GM23338 (cell line): Measurements from ENCODE around the gene OR8B2. TPM values are rescaled to one million over a fixed set of nuclear protein-coding genes. Genes with fewer than 3 reads are reported as not detected.

Source experiments
- ATAC-seq: fragments of 200-7000 bp; cut with Tn5 transposase; 3 replicates; pipeline ENCODE4 v1.9.1; 2020
- DNase-seq: peaks from one replicate; pipeline ENCODE4 v3.0.0-alpha.2; 2015; ENCODE audit warnings: low spot score
- H2AFZ ChIP-seq: fragments of 200-600 bp; sonication (generic); 2 replicates; pipeline ENCODE4 v1.8.0; 2016; ENCODE audit warnings: antibody characterized with exemption, mild to moderate bottlenecking, moderate library complexity
- H3F3A ChIP-seq: fragments of 200-600 bp; sonication (generic); replicated peaks from 2 replicates; pipeline ENCODE4 v1.8.0; 2017; ENCODE audit warnings: antibody characterized with exemption, mixed run types, low read depth
- H3K27ac ChIP-seq: fragments of 200-600 bp; sonication (generic); 2 replicates; pipeline ENCODE4 v1.6.1; 2016; ENCODE audit warnings: low read depth
- H3K27me3 ChIP-seq: fragments of 200-600 bp; sonication (generic); 2 replicates; pipeline ENCODE4 v1.8.0; 2016; ENCODE audit warnings: mild to moderate bottlenecking, mixed run types, moderate library complexity; ENCODE audit not compliant: insufficient read depth
- H3K36me3 ChIP-seq: fragments of 200-600 bp; sonication (generic); 2 replicates; pipeline ENCODE4 v1.8.0; 2016; ENCODE audit warnings: mild to moderate bottlenecking; ENCODE audit not compliant: insufficient read depth
- H3K4me1 ChIP-seq: fragments of 200-600 bp; sonication (generic); 2 replicates; pipeline ENCODE4 v1.8.0; 2016; ENCODE audit warnings: mild to moderate bottlenecking, moderate library complexity; ENCODE audit not compliant: insufficient read depth
- H3K4me2 ChIP-seq: fragments of 200-600 bp; sonication (generic); 2 replicates; pipeline ENCODE4 v1.7.1; 2017; ENCODE audit warnings: mixed run types
- H3K4me3 ChIP-seq: fragments of 200-600 bp; sonication (generic); 2 replicates; pipeline ENCODE4 v1.6.1; 2016; ENCODE audit warnings: mixed run types
- H3K79me2 ChIP-seq: fragments of 200-600 bp; sonication (generic); replicated peaks from 2 replicates; pipeline ENCODE4 v1.8.0; 2017; ENCODE audit warnings: mild to moderate bottlenecking; ENCODE audit not compliant: insufficient read depth
- H3K9me2 ChIP-seq: fragments of 200-600 bp; sonication (generic); 2 replicates; pipeline ENCODE4 v1.8.0; 2017; ENCODE audit not compliant: insufficient read depth
- H4K20me1 ChIP-seq: fragments of 200-600 bp; sonication (generic); replicated peaks from 2 replicates; pipeline ENCODE4 v1.8.0; 2017; ENCODE audit warnings: mild to moderate bottlenecking; ENCODE audit not compliant: insufficient read depth
- H3K27ac Mint-ChIP-seq: 2 replicates; pipeline ENCODE4 v1.8.0; 2020; ENCODE audit warnings: inconsistent platforms, mild to moderate bottlenecking, moderate library complexity, mixed read lengths
- H3K27me3 Mint-ChIP-seq: 3 replicates; pipeline ENCODE4 v1.8.0; 2022; ENCODE audit warnings: low read depth, mild to moderate bottlenecking, moderate library complexity, mixed read lengths, inconsistent platforms; ENCODE audit not compliant: insufficient read depth, poor library complexity
- H3K36me3 Mint-ChIP-seq: 3 replicates; pipeline ENCODE4 v1.8.0; 2021; ENCODE audit warnings: low read depth, mild to moderate bottlenecking, inconsistent platforms, moderate library complexity, mixed read lengths
- H3K4me1 Mint-ChIP-seq: 3 replicates; pipeline ENCODE4 v1.8.0; 2020; ENCODE audit warnings: mild to moderate bottlenecking, inconsistent platforms, mixed read lengths
- H3K4me3 Mint-ChIP-seq: 3 replicates; pipeline ENCODE4 v1.8.0; 2021; ENCODE audit warnings: moderate library complexity, mild to moderate bottlenecking, inconsistent platforms, mixed read lengths
- H3K9me3 Mint-ChIP-seq: 3 replicates; pipeline ENCODE4 v1.8.0; 2020; ENCODE audit warnings: moderate library complexity, mild to moderate bottlenecking, inconsistent platforms, mixed read lengths
- CREB1 ChIP-seq: fragments of 250-450 bp; sonication (Bioruptor Pico); IDR thresholded peaks from 2 replicates; pipeline ENCODE4 v1.5.0; 2020; ENCODE audit warnings: low read depth, mild to moderate bottlenecking, moderate library complexity
- EZH2phosphoT487 ChIP-seq: fragments of 200-600 bp; sonication (generic); IDR thresholded peaks from one replicate; pipeline ENCODE4 v1.8.1; 2018; ENCODE audit warnings: antibody characterized with exemption; ENCODE audit not compliant: unreplicated experiment
- JUNB ChIP-seq: IDR thresholded peaks from one replicate; pipeline ENCODE4 v1.6.1; 2016; ENCODE audit warnings: antibody characterized with exemption; ENCODE audit not compliant: unreplicated experiment
- polyA plus RNA-seq: library from polyadenylated mRNA; unstranded; fragments of >200 nt; fragmentation: Nextera tagmentation; extraction: Ambion mirVana; gene quantifications from 2 replicates; pipeline ENCODE4 v1.2.1, GENCODE V29; 2016
- total RNA-seq: library from RNA; depleted of rRNA; stranded (reverse); fragments of >200 nt; shearing (Covaris generic); gene quantifications from 2 replicates; pipeline ENCODE4 v1.2.3, GENCODE V29; 2014
- TF ChIP-seq, protein P1 (sequence below): fragments of 250-450 bp; sonication (Bioruptor Pico); IDR thresholded peaks from 2 replicates; pipeline ENCODE4 v1.5.0; 2020; ENCODE audit warnings: mild to moderate bottlenecking, moderate library complexity
- TF ChIP-seq, protein P2 (sequence below), 2 experiments: fragments of 200-600 bp in 1 of 2; sonication (generic) in 1 of 2; conservative IDR thresholded peaks; 2 replicates each; pipeline versions ENCODE4 v1.5.1 to v1.6.1; 2016 to 2017; ENCODE audit warnings: antibody characterized with exemption in 2 of 2, low read depth in 2 of 2, mild to moderate bottlenecking in 2 of 2, moderate library complexity in 1 of 2
- TF ChIP-seq, protein P3 (sequence below): IDR thresholded peaks from one replicate; pipeline ENCODE4 v1.6.1; 2018; ENCODE audit warnings: antibody characterized with exemption; ENCODE audit not compliant: unreplicated experiment

The OR8B2 gene
- total and polyA plus RNA-seq, 2 experiments from 2014 or later: not detected

DNA sequence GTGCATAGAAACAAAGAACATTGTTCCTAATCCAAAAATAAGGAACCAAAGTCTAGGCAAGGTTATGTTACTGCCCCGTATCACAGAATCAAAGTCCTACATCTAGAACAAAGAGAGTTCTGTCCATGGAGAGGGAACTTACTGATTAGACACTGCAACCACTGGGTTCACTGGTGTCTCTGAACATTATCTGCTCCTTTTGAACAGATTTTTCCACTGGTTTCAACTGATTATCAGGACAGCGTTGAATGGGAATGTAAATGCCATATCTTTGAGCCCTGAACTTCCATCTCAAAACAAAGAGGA, 44.2 kb downstream of the OR8B2 start (continued):
- TF ChIP-seq, protein P1, sequence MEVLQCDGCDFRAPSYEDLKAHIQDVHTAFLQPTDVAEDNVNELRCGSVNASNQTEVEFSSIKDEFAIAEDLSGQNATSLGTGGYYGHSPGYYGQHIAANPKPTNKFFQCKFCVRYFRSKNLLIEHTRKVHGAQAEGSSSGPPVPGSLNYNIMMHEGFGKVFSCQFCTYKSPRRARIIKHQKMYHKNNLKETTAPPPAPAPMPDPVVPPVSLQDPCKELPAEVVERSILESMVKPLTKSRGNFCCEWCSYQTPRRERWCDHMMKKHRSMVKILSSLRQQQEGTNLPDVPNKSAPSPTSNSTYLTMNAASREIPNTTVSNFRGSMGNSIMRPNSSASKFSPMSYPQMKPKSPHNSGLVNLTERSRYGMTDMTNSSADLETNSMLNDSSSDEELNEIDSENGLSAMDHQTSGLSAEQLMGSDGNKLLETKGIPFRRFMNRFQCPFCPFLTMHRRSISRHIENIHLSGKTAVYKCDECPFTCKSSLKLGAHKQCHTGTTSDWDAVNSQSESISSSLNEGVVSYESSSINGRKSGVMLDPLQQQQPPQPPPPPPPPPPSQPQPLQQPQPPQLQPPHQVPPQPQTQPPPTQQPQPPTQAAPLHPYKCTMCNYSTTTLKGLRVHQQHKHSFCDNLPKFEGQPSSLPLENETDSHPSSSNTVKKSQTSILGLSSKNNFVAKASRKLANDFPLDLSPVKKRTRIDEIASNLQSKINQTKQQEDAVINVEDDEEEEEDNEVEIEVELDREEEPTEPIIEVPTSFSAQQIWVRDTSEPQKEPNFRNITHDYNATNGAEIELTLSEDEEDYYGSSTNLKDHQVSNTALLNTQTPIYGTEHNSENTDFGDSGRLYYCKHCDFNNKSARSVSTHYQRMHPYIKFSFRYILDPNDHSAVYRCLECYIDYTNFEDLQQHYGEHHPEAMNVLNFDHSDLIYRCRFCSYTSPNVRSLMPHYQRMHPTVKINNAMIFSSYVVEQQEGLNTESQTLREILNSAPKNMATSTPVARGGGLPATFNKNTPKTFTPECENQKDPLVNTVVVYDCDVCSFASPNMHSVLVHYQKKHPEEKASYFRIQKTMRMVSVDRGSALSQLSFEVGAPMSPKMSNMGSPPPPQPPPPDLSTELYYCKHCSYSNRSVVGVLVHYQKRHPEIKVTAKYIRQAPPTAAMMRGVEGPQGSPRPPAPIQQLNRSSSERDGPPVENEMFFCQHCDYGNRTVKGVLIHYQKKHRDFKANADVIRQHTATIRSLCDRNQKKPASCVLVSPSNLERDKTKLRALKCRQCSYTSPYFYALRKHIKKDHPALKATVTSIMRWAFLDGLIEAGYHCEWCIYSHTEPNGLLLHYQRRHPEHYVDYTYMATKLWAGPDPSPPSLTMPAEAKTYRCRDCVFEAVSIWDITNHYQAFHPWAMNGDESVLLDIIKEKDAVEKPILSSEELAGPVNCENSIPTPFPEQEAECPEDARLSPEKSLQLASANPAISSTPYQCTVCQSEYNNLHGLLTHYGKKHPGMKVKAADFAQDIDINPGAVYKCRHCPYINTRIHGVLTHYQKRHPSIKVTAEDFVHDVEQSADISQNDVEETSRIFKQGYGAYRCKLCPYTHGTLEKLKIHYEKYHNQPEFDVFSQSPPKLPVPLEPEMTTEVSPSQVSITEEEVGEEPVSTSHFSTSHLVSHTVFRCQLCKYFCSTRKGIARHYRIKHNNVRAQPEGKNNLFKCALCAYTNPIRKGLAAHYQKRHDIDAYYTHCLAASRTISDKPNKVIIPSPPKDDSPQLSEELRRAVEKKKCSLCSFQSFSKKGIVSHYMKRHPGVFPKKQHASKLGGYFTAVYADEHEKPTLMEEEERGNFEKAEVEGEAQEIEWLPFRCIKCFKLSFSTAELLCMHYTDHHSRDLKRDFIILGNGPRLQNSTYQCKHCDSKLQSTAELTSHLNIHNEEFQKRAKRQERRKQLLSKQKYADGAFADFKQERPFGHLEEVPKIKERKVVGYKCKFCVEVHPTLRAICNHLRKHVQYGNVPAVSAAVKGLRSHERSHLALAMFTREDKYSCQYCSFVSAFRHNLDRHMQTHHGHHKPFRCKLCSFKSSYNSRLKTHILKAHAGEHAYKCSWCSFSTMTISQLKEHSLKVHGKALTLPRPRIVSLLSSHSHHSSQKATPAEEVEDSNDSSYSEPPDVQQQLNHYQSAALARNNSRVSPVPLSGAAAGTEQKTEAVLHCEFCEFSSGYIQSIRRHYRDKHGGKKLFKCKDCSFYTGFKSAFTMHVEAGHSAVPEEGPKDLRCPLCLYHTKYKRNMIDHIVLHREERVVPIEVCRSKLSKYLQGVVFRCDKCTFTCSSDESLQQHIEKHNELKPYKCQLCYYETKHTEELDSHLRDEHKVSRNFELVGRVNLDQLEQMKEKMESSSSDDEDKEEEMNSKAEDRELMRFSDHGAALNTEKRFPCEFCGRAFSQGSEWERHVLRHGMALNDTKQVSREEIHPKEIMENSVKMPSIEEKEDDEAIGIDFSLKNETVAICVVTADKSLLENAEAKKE (CRISPR knock-in tag): no peak
- TF ChIP-seq, protein P2, sequence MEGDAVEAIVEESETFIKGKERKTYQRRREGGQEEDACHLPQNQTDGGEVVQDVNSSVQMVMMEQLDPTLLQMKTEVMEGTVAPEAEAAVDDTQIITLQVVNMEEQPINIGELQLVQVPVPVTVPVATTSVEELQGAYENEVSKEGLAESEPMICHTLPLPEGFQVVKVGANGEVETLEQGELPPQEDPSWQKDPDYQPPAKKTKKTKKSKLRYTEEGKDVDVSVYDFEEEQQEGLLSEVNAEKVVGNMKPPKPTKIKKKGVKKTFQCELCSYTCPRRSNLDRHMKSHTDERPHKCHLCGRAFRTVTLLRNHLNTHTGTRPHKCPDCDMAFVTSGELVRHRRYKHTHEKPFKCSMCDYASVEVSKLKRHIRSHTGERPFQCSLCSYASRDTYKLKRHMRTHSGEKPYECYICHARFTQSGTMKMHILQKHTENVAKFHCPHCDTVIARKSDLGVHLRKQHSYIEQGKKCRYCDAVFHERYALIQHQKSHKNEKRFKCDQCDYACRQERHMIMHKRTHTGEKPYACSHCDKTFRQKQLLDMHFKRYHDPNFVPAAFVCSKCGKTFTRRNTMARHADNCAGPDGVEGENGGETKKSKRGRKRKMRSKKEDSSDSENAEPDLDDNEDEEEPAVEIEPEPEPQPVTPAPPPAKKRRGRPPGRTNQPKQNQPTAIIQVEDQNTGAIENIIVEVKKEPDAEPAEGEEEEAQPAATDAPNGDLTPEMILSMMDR (conservative IDR thresholded peaks at IDR 0.05; ENCODE audit: low read depth in 2 of 2): no peak

DNA sequence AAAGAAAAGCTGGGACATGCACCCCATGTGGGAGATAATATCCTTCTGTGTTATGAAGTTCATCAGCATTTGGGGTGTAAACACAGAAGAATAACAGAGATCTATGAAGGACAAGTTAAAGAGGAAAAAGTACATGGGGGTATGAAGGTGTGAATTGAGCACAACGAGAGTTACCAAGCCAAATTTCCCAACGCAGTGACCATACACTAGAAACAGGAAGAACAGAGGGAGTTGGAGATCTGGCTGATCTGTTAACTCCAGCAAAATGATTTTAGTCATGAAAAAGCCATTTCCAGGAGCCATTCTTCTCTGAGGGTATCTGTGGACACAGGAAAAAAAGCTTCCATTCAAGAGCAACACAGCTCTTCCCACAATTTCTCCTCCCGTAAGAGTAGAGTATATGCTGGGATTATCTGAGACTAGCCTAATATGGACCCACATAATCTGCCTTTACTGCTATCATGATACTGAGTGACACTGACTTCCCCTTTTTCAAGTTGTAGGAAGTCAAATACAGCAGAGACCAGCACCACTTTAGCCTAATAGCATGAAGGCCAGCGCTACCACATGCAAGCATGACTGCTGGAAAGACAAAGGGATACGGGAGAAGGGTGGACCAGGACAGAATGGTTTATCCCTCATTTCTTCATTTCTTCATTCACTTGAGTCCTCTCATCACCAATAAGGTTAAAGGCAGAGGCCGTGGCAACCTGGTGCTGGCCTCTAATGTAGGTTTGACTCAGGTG, 44.7 kb downstream of the OR8B2 start:
- no peaks in the 10 kb centered on the region for H3K9me2 ChIP-seq
- no peak for DNase-seq
- Mint-ChIP-seq H3K9me3 (no peaks in the 10 kb centered on the region; the same call in 2 of the 3 replicates), H3K4me3 (no peak overlapping the region), H3K27me3 (no peaks in the 10 kb centered on the region), H3K27ac (no peak overlapping the region), H3K4me1 (no peaks in the 10 kb centered on the region), H3K36me3 (no peaks in the 10 kb centered on the region)
- H3K79me2 ChIP-seq: no peaks in the 10 kb centered on the region
- no peak overlapping the region for H3K4me3 ChIP-seq
- no peak overlapping the region for H3K27ac ChIP-seq
- no peak overlapping the region for H3K4me2 ChIP-seq
- H3F3A ChIP-seq: no peaks in the 10 kb centered on the region
- H2AFZ ChIP-seq: 0 out of 2 replicates have a peak overlapping the region, but pooled peaks have one; percentile 10
- no peaks in the 10 kb centered on the region for H3K27me3 ChIP-seq
- no peaks in the 10 kb centered on the region for H4K20me1 ChIP-seq
- no peaks in the 10 kb centered on the region for H3K4me1 ChIP-seq
- ATAC-seq: no peak
- H3K36me3 ChIP-seq: no peaks in the 10 kb centered on the region
- TF ChIP-seq CREB1 (CRISPR knock-in tag) (no peak), JUNB (no peak), EZH2phosphoT487 (no peak)
- TF ChIP-seq, protein P3, sequence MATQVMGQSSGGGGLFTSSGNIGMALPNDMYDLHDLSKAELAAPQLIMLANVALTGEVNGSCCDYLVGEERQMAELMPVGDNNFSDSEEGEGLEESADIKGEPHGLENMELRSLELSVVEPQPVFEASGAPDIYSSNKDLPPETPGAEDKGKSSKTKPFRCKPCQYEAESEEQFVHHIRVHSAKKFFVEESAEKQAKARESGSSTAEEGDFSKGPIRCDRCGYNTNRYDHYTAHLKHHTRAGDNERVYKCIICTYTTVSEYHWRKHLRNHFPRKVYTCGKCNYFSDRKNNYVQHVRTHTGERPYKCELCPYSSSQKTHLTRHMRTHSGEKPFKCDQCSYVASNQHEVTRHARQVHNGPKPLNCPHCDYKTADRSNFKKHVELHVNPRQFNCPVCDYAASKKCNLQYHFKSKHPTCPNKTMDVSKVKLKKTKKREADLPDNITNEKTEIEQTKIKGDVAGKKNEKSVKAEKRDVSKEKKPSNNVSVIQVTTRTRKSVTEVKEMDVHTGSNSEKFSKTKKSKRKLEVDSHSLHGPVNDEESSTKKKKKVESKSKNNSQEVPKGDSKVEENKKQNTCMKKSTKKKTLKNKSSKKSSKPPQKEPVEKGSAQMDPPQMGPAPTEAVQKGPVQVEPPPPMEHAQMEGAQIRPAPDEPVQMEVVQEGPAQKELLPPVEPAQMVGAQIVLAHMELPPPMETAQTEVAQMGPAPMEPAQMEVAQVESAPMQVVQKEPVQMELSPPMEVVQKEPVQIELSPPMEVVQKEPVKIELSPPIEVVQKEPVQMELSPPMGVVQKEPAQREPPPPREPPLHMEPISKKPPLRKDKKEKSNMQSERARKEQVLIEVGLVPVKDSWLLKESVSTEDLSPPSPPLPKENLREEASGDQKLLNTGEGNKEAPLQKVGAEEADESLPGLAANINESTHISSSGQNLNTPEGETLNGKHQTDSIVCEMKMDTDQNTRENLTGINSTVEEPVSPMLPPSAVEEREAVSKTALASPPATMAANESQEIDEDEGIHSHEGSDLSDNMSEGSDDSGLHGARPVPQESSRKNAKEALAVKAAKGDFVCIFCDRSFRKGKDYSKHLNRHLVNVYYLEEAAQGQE: no peak
